HepG2 (cell line): ENCODE results near the gene EBF4. TPM values are rescaled to one million over a fixed set of nuclear protein-coding genes. Genes with fewer than 3 reads are reported as not detected.

Source experiments
- NPAS2 ChIP-seq: sonication (generic); formaldehyde crosslinking; IDR thresholded peaks from 2 replicates; pipeline ENCODE4 v1.8.0; 2022; ENCODE audit warnings: mild to moderate bottlenecking, missing genetic modification reagents, borderline replicate concordance
- SOX13 ChIP-seq, 3 experiments: fragments of 450-650 bp in 1 of 3; sonication (generic) in 1 of 3; formaldehyde crosslinking in 1 of 3; IDR thresholded peaks in 2 of 3; conservative IDR thresholded peaks in 1 of 3; 2 replicates each; pipeline versions ENCODE4 v1.5.0 to v1.6.1; 2016 to 2020; ENCODE audit warnings: antibody characterized with exemption in 1 of 3, mild to moderate bottlenecking in 1 of 3, missing compliant biosample characterization in 1 of 3, missing genetic modification reagents in 1 of 3, moderate library complexity in 1 of 3
- ZNF101 ChIP-seq: sonication (generic); formaldehyde crosslinking; IDR thresholded peaks from 2 replicates; pipeline ENCODE4 v1.4.0; 2020; ENCODE audit warnings: mild to moderate bottlenecking, low read depth, missing genetic modification reagents, borderline replicate concordance
- polyA plus RNA-seq, 8 experiments: library from polyadenylated mRNA; depleted of rRNA in 3 of 8; stranded (reverse) in 7 of 8; unstranded in 1 of 8; fragments of >200 nt; fragmentation: Illumina TruSeq in 4 of 8; extraction: Trizol in 4 of 8; gene quantifications; 2 replicates each; pipeline versions ENCODE4 v1.2.1 to v1.2.3, GENCODE V29; 2011 to 2016; ENCODE audit warnings: low read depth in 4 of 8, missing spikeins in 1 of 8, mixed read lengths in 1 of 8; ENCODE audit not compliant: insufficient read depth in 1 of 8
- total RNA-seq, 5 experiments: library from RNA; depleted of rRNA; stranded (reverse); fragments of >200 nt; fragmentation: Illumina TruSeq; extraction: Trizol; gene quantifications; 2 replicates each; pipeline ENCODE4 v1.2.3, GENCODE V29; 2016; ENCODE audit warnings: low read depth in 1 of 5
- TF ChIP-seq, protein P1 (sequence below): sonication (generic); formaldehyde crosslinking; conservative IDR thresholded peaks from 2 replicates; pipeline ENCODE4 v1.8.0; 2022; ENCODE audit warnings: mild to moderate bottlenecking, moderate library complexity, missing genetic modification reagents
- TF ChIP-seq, protein P2 (sequence below): sonication (generic); formaldehyde crosslinking; IDR thresholded peaks from 2 replicates; pipeline ENCODE4 v1.5.0; 2020; ENCODE audit warnings: mild to moderate bottlenecking, missing genetic modification reagents, borderline replicate concordance
- TF ChIP-seq, protein P3 (sequence below), 2 experiments: fragments of 450-650 bp in 1 of 2; sonication (generic) in 1 of 2; formaldehyde crosslinking in 1 of 2; IDR thresholded peaks; 2 replicates each; pipeline versions ENCODE4 v1.6.1 to v1.8.0; 2016 to 2022; ENCODE audit warnings: antibody characterized with exemption in 1 of 2, mild to moderate bottlenecking in 1 of 2, missing genetic modification reagents in 1 of 2

The EBF4 gene
- total and polyA plus RNA-seq, 2 of the 13 experiments (the other 11 are each of a cell fraction or from before 2014, with no cell fraction given) = 0.84 to 2.2 TPM

DNA sequence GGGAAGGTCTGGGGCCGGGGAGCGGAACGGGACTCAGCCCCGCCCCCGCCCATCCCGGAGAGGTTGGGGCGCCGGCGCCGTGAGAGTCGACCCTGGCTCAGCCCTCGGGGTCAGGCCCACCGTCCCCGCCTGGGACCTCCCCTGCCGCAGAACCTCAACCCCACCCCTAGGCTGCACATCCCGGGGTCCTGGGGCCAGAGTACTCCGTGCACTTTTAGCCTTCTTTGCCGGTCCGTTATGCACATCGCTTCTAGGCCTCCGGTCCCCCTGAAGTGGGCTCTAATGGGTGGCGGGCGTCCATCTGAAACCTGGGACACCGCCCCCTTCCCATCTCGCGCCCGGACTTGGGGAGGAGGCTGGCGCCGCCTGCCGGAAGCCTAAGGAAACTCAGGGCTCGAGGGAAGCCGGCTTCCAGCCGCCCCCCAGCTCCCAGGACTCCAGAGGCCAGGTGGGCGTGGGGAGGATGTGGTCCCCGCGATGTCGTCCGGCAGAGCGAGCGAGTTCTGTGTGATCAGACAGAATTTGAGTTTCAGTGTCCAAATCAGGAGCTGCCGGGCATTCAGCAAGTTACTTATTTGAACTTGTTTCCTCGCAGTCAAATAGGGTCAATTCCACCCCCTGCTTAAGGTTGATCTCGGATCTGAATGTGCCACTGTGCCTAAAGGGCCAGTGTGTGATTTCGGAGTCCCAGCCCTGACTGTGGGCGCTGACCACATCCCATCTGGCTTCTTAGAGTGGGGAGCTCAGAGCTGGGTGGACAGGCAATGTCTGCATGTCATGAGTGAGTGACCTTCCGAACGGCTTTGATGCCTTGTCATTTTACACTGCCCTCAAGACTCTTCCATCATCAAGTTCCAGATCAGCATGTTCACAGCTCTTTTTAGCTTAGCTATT is 60.2 kb downstream of the EBF4 start (continued):
- TF ChIP-seq, protein P1, sequence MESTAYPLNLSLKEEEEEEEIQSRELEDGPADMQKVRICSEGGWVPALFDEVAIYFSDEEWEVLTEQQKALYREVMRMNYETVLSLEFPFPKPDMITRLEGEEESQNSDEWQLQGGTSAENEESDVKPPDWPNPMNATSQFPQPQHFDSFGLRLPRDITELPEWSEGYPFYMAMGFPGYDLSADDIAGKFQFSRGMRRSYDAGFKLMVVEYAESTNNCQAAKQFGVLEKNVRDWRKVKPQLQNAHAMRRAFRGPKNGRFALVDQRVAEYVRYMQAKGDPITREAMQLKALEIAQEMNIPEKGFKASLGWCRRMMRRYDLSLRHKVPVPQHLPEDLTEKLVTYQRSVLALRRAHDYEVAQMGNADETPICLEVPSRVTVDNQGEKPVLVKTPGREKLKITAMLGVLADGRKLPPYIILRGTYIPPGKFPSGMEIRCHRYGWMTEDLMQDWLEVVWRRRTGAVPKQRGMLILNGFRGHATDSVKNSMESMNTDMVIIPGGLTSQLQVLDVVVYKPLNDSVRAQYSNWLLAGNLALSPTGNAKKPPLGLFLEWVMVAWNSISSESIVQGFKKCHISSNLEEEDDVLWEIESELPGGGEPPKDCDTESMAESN (CRISPR knock-in tag) = peak; percentile 56; the same call in 1 of the 2 replicates
- TF ChIP-seq NPAS2 (CRISPR knock-in tag) = no peak
- TF ChIP-seq, protein P2, sequence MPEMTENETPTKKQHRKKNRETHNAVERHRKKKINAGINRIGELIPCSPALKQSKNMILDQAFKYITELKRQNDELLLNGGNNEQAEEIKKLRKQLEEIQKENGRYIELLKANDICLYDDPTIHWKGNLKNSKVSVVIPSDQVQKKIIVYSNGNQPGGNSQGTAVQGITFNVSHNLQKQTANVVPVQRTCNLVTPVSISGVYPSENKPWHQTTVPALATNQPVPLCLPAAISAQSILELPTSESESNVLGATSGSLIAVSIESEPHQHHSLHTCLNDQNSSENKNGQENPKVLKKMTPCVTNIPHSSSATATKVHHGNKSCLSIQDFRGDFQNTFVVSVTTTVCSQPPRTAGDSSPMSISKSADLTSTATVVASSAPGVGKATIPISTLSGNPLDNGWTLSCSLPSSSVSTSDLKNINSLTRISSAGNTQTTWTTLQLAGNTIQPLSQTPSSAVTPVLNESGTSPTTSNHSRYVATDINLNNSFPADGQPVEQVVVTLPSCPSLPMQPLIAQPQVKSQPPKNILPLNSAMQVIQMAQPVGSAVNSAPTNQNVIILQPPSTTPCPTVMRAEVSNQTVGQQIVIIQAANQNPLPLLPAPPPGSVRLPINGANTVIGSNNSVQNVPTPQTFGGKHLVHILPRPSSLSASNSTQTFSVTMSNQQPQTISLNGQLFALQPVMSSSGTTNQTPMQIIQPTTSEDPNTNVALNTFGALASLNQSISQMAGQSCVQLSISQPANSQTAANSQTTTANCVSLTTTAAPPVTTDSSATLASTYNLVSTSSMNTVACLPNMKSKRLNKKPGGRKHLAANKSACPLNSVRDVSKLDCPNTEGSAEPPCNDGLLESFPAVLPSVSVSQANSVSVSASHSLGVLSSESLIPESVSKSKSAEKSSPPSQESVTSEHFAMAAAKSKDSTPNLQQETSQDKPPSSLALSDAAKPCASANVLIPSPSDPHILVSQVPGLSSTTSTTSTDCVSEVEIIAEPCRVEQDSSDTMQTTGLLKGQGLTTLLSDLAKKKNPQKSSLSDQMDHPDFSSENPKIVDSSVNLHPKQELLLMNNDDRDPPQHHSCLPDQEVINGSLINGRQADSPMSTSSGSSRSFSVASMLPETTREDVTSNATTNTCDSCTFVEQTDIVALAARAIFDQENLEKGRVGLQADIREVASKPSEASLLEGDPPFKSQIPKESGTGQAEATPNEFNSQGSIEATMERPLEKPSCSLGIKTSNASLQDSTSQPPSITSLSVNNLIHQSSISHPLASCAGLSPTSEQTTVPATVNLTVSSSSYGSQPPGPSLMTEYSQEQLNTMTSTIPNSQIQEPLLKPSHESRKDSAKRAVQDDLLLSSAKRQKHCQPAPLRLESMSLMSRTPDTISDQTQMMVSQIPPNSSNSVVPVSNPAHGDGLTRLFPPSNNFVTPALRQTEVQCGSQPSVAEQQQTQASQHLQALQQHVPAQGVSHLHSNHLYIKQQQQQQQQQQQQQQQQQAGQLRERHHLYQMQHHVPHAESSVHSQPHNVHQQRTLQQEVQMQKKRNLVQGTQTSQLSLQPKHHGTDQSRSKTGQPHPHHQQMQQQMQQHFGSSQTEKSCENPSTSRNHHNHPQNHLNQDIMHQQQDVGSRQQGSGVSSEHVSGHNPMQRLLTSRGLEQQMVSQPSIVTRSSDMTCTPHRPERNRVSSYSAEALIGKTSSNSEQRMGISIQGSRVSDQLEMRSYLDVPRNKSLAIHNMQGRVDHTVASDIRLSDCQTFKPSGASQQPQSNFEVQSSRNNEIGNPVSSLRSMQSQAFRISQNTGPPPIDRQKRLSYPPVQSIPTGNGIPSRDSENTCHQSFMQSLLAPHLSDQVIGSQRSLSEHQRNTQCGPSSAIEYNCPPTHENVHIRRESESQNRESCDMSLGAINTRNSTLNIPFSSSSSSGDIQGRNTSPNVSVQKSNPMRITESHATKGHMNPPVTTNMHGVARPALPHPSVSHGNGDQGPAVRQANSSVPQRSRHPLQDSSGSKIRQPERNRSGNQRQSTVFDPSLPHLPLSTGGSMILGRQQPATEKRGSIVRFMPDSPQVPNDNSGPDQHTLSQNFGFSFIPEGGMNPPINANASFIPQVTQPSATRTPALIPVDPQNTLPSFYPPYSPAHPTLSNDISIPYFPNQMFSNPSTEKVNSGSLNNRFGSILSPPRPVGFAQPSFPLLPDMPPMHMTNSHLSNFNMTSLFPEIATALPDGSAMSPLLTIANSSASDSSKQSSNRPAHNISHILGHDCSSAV (CRISPR knock-in tag) = no peak
- TF ChIP-seq, protein P3, sequence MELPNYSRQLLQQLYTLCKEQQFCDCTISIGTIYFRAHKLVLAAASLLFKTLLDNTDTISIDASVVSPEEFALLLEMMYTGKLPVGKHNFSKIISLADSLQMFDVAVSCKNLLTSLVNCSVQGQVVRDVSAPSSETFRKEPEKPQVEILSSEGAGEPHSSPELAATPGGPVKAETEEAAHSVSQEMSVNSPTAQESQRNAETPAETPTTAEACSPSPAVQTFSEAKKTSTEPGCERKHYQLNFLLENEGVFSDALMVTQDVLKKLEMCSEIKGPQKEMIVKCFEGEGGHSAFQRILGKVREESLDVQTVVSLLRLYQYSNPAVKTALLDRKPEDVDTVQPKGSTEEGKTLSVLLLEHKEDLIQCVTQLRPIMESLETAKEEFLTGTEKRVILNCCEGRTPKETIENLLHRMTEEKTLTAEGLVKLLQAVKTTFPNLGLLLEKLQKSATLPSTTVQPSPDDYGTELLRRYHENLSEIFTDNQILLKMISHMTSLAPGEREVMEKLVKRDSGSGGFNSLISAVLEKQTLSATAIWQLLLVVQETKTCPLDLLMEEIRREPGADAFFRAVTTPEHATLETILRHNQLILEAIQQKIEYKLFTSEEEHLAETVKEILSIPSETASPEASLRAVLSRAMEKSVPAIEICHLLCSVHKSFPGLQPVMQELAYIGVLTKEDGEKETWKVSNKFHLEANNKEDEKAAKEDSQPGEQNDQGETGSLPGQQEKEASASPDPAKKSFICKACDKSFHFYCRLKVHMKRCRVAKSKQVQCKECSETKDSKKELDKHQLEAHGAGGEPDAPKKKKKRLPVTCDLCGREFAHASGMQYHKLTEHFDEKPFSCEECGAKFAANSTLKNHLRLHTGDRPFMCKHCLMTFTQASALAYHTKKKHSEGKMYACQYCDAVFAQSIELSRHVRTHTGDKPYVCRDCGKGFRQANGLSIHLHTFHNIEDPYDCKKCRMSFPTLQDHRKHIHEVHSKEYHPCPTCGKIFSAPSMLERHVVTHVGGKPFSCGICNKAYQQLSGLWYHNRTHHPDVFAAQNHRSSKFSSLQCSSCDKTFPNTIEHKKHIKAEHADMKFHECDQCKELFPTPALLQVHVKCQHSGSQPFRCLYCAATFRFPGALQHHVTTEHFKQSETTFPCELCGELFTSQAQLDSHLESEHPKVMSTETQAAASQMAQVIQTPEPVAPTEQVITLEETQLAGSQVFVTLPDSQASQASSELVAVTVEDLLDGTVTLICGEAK (IDR thresholded peaks at IDR 0.05) = no peak
- TF ChIP-seq, protein P3 (CRISPR knock-in tag; IDR thresholded peaks at IDR 0.05) = no peak
- no peak for TF ChIP-seq ZNF101
- TF ChIP-seq SOX13 (IDR thresholded peaks at IDR 0.05) = no peak
- no peak for TF ChIP-seq SOX13 (CRISPR knock-in tag; conservative IDR thresholded peaks at IDR 0.05 in 1 of 2, IDR thresholded peaks at IDR 0.05 in 1 of 2)
